Activated naive CD4-positive, alpha-beta T cell treated with anti-CD3 and anti-CD28 coated beads, Interleukin-2, amount 10 ng/mL, durations not matched to agents 7 days and 5 days (primary cell): Measurements from ENCODE around the gene TOPBP1.
A peak's percentile ranks its signal among the peaks of the same experiment; 100 is the strongest.

ENCODE experiments used
- CTCF ChIA-PET: fragments of 350-600 bp; sonication (Branson Sonifier 250); formaldehyde crosslinking; loops from one replicate; lab custom pipeline; 2021; ENCODE audit warnings: antibody characterized with exemption; lab: Charles Lee
- DNase-seq: peaks from one replicate; pipeline ENCODE4 v3.0.0-alpha.2; 2020
- H3K27ac Mint-ChIP-seq: one replicate; pipeline ENCODE4 v1.8.0; 2021; ENCODE audit warnings: mild to moderate bottlenecking, moderate library complexity, mixed read lengths
- H3K27me3 Mint-ChIP-seq: one replicate; pipeline ENCODE4 v1.8.0; 2021; ENCODE audit warnings: mild to moderate bottlenecking, mixed read lengths
- H3K36me3 Mint-ChIP-seq: one replicate; pipeline ENCODE4 v1.8.0; 2021; ENCODE audit warnings: mixed read lengths
- H3K4me1 Mint-ChIP-seq: one replicate; pipeline ENCODE4 v1.8.0; 2021; ENCODE audit warnings: mixed read lengths
- H3K4me3 Mint-ChIP-seq: one replicate; pipeline ENCODE4 v1.8.0; 2021; ENCODE audit warnings: mild to moderate bottlenecking, moderate library complexity, mixed read lengths
- H3K9me3 Mint-ChIP-seq: one replicate; pipeline ENCODE4 v1.8.0; 2021; ENCODE audit warnings: mixed read lengths

The TOPBP1 gene

DNA sequence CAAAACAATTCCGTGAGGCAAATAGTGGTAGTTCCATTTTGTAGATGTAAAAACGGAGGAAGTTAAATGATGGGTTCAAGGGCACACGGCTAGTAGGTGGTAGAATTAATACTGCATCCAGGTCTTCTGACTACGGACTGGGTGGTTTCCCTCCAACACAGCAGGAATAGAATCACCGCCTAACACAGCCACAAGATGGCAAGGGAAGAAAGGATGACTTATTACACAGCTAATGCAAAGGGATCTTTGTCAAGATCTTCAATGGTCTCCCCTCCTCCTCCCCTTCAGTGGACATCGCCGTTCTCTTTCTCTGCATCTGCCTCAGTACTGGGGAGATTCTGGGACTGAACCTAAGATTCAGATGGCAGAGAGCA, 524 bp upstream of the TOPBP1 start:
- H3K4me1 Mint-ChIP-seq: peaks cover 45% of the 10 kb centered on the region
- no peaks in the 10 kb centered on the region for H3K27me3 Mint-ChIP-seq
- peak overlapping the region; percentile 99 for H3K4me3 Mint-ChIP-seq
- peaks cover 27% of the 10 kb centered on the region for H3K36me3 Mint-ChIP-seq
- peak; percentile 40 for DNase-seq
- CTCF ChIA-PET: no interaction called here
- no peaks in the 10 kb centered on the region for H3K9me3 Mint-ChIP-seq
- H3K27ac Mint-ChIP-seq: peak overlapping the region; percentile 99

DNA sequence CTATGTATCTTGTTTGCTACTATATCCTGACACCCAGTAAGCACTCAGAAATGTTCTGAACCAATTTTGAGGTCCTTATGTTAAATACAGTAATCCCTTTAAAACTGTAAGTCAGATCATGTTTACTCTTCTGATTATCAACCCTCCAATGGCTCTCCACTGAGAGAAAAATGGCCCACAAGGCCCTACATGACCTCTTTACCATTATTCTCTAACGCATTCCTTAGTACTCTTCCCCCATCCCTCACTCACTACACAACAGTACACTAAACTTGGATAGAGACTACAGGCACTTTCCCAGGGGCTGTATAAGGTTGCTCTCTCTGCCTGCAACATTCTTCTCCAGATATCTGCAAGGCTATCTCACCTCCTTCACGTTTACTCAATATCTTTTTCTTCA, 1.9 kb downstream of the TOPBP1 start:
- CTCF ChIA-PET: no interaction called here
- Mint-ChIP-seq H3K9me3 (no peaks in the 10 kb centered on the region), H3K4me3 (peak overlapping the region; percentile 99), H3K36me3 (peaks cover 43% of the 10 kb centered on the region), H3K4me1 (peaks cover 47% of the 10 kb centered on the region), H3K27me3 (no peaks in the 10 kb centered on the region), H3K27ac (no peak overlapping the region)
- DNase-seq: no peak

DNA sequence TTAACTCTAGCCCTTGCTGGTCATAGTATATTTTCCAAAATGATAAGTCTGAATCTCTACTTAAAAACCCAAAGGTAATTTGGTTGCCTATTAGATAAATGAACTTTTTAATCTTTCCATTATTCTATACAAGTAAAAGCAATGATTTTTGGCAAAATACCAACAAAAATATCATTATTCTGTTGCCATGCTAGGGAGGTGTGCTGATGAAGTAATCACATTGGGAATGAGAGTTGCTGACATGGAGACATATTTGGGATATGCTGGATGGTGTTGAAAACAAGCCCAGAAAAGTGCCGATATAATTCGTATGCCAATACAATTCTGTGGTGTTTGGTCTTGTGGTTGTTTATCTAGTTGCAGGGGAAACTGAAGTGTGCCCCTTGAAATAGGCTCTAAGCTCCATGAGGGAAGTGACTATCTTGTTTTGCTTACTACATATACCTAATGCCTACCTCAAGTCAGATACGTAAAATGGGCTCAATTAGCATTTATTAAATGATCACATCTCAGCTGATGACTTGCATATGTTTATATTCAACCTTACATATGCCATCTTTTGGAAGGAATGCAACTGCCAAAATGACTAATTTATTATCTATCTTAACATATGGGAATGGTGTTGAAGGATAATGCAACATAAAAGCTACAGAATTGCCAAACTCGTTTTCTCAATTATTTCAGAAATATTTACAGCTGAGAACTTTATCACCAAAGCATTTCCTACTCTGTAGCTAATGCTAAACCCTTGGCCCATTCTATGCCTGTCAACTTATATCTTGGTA, 5.8 kb downstream of the TOPBP1 start:
- peaks cover 58% of the 10 kb centered on the region for H3K36me3 Mint-ChIP-seq
- CTCF ChIA-PET: no interaction called here
- DNase-seq: no peak
- H3K4me1 Mint-ChIP-seq: peaks cover 24% of the 10 kb centered on the region
- H3K27me3 Mint-ChIP-seq: no peaks in the 10 kb centered on the region
- H3K4me3 Mint-ChIP-seq: no peak overlapping the region
- no peak overlapping the region for H3K27ac Mint-ChIP-seq
- H3K9me3 Mint-ChIP-seq: no peaks in the 10 kb centered on the region

DNA sequence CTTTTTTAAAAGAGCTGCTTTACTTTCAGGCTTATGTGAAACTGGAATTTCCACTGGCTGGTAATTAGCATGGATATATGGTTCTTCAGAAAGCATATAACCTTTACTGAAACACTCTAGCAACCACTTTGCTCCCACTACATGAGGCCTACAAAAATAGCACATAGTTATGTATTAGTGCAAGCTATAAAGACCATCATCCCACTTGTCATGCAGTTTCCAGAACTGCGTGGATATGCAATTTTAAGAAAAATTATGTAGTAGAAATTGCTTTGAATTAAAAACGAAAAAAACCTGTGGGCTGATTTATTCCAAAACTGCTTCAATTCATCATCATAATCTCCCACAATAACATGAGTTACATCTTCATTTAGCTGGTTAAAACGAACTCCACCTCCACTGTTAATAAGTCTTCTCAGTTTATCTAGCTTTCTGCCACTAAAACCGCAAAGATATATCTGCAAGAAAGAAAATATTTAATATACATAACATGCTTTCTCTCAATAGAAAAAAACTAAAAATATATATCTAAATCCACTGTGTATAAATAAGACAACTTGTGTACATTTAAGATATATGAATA, 12.2 kb downstream of the TOPBP1 start:
- CTCF ChIA-PET: interaction anchor here (1.0 to 1.9 kb wide), 2 partner anchors 71 to 161 kb away, joined by 4 to 6 read pairs; no protein-coding TSS in a partner anchor
- Mint-ChIP-seq H3K36me3 (peaks cover 45% of the 10 kb centered on the region), H3K9me3 (no peaks in the 10 kb centered on the region), H3K27ac (no peak overlapping the region), H3K4me1 (peaks cover 7% of the 10 kb centered on the region), H3K4me3 (no peak overlapping the region), H3K27me3 (no peaks in the 10 kb centered on the region)
- no peak for DNase-seq

DNA sequence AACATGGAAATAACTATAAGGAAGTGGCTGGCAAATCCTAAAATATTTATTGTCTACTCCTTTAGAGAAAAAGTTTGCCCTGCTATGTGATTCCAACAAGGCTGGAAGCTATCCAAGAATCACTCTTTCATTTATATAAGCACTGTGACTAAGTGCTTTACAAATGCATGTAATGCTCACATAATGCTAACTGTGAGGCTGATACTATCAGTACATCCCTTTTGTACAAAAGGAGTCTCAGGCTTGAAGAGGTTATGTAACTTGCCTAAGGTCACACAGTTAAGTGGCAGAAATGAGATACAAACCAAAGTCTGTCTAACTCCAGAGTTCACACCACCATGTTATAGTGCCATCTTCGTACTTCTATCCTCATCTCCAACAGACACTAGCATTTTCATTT, 17.0 kb downstream of the TOPBP1 start:
- CTCF ChIA-PET: no interaction called here
- Mint-ChIP-seq H3K4me1 (peaks cover 7% of the 10 kb centered on the region), H3K4me3 (no peak overlapping the region), H3K27me3 (no peaks in the 10 kb centered on the region), H3K9me3 (no peaks in the 10 kb centered on the region), H3K27ac (no peak overlapping the region), H3K36me3 (peaks cover 54% of the 10 kb centered on the region)
- no peak for DNase-seq

DNA sequence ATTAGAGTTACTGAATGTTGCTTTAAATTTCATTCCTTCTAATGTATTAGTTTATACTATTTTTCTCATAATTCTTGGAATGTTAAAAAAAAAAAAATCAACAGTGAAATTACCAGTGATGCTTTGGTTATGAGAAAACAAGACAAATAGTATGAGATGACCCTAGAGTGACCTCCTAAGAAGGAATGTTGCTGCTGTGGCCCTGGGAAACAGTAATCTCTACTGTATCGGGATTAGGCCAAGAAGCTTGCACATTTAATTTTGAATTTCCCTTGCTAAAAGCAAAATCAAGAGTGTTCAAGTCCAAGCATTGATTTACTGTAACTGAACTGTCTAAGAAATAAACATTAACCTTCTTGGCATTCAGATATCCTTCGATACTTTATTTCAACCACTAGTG, 18.1 kb downstream of the TOPBP1 start:
- DNase-seq: no peak
- CTCF ChIA-PET: no interaction called here
- no peak overlapping the region for H3K4me3 Mint-ChIP-seq
- no peak overlapping the region for H3K27ac Mint-ChIP-seq
- peaks cover 7% of the 10 kb centered on the region for H3K4me1 Mint-ChIP-seq
- no peaks in the 10 kb centered on the region for H3K27me3 Mint-ChIP-seq
- H3K9me3 Mint-ChIP-seq: no peaks in the 10 kb centered on the region
- H3K36me3 Mint-ChIP-seq: peaks cover 61% of the 10 kb centered on the region

DNA sequence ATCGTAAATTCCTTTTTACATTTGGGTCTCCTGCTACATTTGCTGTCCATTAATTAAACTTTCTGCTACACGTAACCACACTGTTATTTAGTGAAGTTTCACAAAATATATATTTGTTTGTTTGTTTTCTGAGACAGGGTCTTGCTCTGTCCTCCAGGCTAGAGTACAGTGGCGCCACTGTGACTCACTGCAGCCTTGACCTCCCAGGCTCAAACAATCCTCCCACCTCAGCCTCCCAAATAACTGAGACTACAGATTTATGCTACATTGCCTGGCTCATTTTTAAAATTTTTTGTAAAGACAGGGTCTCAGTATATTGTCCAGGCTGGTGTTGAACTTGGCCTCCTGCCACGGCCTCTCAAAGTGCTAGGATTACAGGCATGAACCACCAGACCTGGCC, 20.5 kb downstream of the TOPBP1 start:
- Mint-ChIP-seq H3K36me3 (peaks cover 63% of the 10 kb centered on the region), H3K27ac (no peak overlapping the region), H3K4me3 (no peak overlapping the region), H3K27me3 (no peaks in the 10 kb centered on the region), H3K9me3 (no peaks in the 10 kb centered on the region), H3K4me1 (no peaks in the 10 kb centered on the region)
- CTCF ChIA-PET: no interaction called here
- DNase-seq: no peak

DNA sequence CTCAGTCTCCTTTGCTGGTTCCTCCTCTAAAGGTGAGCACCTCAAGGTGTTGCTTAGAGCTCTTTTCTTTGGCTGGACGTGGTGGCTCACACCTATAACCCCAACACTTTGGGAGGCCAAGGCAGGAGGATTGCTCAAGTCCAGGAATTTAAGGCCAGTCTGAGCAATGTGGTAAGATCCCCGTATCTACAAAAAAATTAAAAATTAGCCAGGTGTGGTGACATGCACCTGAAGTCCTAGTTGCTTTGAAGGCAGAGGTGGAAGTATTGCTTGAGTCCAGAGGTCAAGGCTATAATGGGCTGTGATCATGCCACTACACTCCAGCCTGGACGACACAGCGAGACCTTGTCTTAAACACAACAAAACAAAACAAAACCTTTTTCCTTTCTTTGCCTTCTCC, 28.3 kb downstream of the TOPBP1 start:
- no peak overlapping the region for H3K4me3 Mint-ChIP-seq
- no peaks in the 10 kb centered on the region for H3K9me3 Mint-ChIP-seq
- H3K27ac Mint-ChIP-seq: no peak overlapping the region
- no peaks in the 10 kb centered on the region for H3K4me1 Mint-ChIP-seq
- H3K36me3 Mint-ChIP-seq: peaks cover 50% of the 10 kb centered on the region
- no peaks in the 10 kb centered on the region for H3K27me3 Mint-ChIP-seq
- CTCF ChIA-PET: no interaction called here
- DNase-seq: no peak

DNA sequence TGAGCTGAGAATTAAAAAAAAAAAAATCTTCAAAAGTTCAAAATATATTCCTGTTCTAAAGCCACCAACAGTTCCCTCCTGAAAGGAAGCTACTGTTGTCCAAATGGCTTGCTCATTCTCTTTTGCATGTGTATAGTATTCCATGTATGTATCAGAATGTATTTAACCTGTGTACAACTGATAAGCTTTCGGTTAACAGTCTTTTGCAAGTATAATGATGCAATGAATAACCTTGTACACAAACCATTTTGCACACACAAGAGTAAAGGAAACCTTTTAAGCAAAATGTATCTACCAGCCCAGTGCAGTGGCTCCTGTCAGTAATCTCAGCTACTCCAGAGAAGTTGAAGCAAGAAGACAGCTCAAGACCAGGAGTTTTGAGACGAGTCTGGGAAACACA, 32.6 kb downstream of the TOPBP1 start:
- no peaks in the 10 kb centered on the region for H3K4me1 Mint-ChIP-seq
- no peaks in the 10 kb centered on the region for H3K9me3 Mint-ChIP-seq
- CTCF ChIA-PET: interaction anchor here (0.7 kb wide), 1 partner anchor 51 kb away, joined by 3 read pairs; no protein-coding TSS in a partner anchor
- no peak overlapping the region for H3K27ac Mint-ChIP-seq
- no peak for DNase-seq
- H3K4me3 Mint-ChIP-seq: no peak overlapping the region
- no peaks in the 10 kb centered on the region for H3K27me3 Mint-ChIP-seq
- peaks cover 49% of the 10 kb centered on the region for H3K36me3 Mint-ChIP-seq

DNA sequence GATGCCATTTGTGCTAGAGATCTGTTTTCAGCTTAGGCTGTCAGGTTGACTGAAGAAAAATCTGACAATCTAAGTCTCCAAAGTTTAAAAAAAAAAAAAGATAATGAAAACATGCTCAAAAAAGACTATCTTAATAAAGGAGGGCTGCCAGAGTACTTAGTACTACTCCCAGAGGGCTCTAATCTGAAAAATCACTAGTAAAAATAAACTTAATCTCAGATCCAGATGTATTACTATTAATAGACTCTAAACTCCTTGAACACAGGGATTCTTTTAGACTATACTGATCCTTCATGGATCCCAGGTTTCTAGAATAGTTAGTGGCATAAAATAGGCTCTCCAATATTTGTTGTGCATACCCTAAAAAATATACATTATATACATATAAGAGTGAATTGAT, 34.0 kb downstream of the TOPBP1 start:
- peaks cover 49% of the 10 kb centered on the region for H3K36me3 Mint-ChIP-seq

DNA sequence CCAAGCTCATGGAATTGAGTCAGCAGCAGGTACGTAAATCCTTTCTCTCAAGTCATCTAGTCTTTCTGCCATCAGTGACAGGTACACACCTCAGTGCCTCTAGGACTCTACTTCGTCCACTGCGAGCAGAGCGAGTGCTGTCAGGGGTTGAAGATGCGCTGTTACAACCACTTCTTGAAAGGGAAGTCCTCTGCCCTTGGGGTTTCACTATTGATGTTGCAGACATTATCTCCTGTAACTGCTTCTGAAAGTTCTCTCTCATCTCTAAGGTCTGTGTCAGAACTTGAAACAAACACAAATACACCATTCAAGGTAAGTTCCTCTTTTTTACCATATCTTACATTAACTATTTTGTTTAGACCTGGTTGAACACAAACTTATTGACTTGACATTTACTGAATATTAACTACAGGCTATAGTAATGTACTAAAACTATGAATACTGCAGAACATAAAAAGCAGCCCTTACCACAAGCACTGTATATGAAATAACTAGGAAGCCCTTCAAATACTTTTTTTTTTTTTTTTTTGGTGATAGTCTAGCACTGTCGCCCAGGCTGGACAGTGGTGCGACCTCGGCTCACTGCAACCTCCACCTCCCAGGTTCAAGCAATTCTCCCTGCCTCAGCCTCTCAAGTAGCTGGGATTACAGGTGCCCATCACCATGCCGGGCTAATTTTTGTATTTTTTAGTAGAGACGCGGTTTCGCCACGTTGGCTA, 41.5 kb downstream of the TOPBP1 start:
- Mint-ChIP-seq H3K9me3 (no peaks in the 10 kb centered on the region), H3K36me3 (peaks cover 65% of the 10 kb centered on the region), H3K27me3 (no peaks in the 10 kb centered on the region), H3K27ac (no peak overlapping the region), H3K4me3 (no peak overlapping the region), H3K4me1 (no peaks in the 10 kb centered on the region)
- no peak for DNase-seq
- CTCF ChIA-PET: no interaction called here

More for the DNA sequence above, 34.0 kb downstream of the TOPBP1 start:
- no peak overlapping the region for H3K27ac Mint-ChIP-seq
- H3K4me3 Mint-ChIP-seq: no peak overlapping the region
- no peaks in the 10 kb centered on the region for H3K4me1 Mint-ChIP-seq
- no peaks in the 10 kb centered on the region for H3K9me3 Mint-ChIP-seq
- no peak for DNase-seq
- CTCF ChIA-PET: no interaction called here
- H3K27me3 Mint-ChIP-seq: no peaks in the 10 kb centered on the region

DNA sequence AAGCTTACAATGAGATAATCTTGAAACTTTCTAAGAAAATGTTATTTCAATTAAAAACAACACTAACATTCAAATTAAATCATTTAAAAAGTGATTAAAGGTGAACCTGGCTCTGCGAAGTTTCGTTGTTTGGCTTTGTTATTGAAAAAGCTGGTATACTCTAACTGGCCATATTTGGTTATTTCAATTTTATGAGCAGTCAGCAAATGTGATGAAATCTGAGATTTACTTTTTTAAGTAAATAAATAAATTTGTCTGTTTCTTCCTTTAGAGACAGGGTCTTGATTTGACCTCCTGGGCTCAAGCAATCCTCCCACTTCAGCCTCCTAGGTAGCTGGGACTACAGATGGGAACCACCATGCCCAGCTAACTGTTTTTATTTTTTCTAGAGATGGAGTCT, 50.2 kb downstream of the TOPBP1 start:
- Mint-ChIP-seq H3K27me3 (no peaks in the 10 kb centered on the region), H3K4me3 (no peak overlapping the region), H3K36me3 (peaks cover 62% of the 10 kb centered on the region), H3K4me1 (no peaks in the 10 kb centered on the region), H3K9me3 (no peaks in the 10 kb centered on the region), H3K27ac (no peak overlapping the region)
- CTCF ChIA-PET: interaction anchor here (1.1 kb wide), 1 partner anchor 33 kb away, joined by 3 read pairs; no protein-coding TSS in a partner anchor
- no peak for DNase-seq

DNA sequence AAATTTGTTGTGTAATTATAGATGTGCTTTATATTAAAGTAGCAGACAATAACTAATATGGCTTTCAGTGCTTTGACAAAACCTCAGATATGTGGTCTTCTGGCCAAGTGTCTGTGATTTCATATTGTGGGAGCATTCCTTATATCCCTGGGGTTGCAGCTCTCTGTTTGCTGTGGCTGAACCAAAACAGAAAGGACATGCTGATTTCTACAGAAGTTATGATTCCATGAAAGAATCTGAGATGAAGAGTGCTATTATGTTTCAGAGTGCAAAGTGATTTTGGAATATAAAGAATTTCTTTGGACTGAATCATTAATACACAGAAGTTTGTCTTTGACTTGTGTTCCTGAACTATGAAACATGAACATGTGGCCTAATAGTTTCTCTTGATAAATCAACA, 51.7 kb downstream of the TOPBP1 start:
- CTCF ChIA-PET: no interaction called here
- no peaks in the 10 kb centered on the region for H3K27me3 Mint-ChIP-seq
- no peak overlapping the region for H3K4me3 Mint-ChIP-seq
- DNase-seq: no peak
- no peaks in the 10 kb centered on the region for H3K9me3 Mint-ChIP-seq
- peaks cover 58% of the 10 kb centered on the region for H3K36me3 Mint-ChIP-seq
- H3K4me1 Mint-ChIP-seq: no peaks in the 10 kb centered on the region
- H3K27ac Mint-ChIP-seq: no peak overlapping the region

DNA sequence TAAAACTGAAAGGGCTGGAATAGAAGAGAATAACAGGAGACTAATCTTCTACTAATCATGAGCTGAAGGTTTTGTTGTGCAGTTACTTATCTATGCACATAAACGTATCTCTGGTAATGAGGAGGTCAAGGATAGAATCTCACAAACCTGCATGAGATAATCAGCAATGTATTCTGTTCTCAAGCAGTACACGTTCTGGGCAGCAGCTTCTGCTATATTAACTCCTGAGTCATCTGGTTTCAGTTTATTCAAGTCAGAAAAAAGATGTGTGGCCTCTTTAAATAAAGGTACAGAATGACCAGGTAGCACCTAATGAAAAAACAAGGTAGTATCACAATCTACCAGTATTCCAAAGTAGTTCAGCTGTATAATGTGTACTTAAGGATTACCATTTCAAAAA, 53.4 kb downstream of the TOPBP1 start:
- no peak overlapping the region for H3K27ac Mint-ChIP-seq
- H3K4me1 Mint-ChIP-seq: no peaks in the 10 kb centered on the region
- H3K4me3 Mint-ChIP-seq: no peak overlapping the region
- no peaks in the 10 kb centered on the region for H3K9me3 Mint-ChIP-seq
- no peak for DNase-seq
- CTCF ChIA-PET: no interaction called here
- H3K36me3 Mint-ChIP-seq: peaks cover 57% of the 10 kb centered on the region
- no peaks in the 10 kb centered on the region for H3K27me3 Mint-ChIP-seq

DNA sequence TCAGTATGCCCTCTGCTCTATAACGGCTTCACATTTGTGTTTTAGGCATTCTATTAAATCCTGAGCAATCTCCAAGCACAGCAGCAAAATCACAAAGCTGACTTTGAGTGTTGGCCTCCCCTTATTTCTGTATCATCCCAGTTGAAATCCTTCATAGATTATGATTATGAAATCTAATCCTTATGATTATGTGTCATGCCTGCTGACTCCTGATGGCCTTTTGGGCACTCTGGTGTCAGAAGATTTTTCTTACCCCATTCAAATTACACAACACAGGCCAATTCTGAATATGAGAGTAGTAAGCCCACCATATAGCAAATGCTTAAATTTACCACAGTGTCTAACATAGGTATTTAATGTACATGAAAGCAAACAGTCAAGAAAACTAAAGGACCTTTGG, 53.9 kb downstream of the TOPBP1 start:
- CTCF ChIA-PET: no interaction called here
- DNase-seq: no peak
- H3K9me3 Mint-ChIP-seq: no peaks in the 10 kb centered on the region
- H3K27me3 Mint-ChIP-seq: no peaks in the 10 kb centered on the region
- no peak overlapping the region for H3K4me3 Mint-ChIP-seq
- no peak overlapping the region for H3K27ac Mint-ChIP-seq
- H3K4me1 Mint-ChIP-seq: no peaks in the 10 kb centered on the region
- peaks cover 57% of the 10 kb centered on the region for H3K36me3 Mint-ChIP-seq
